Stimulated activated CD4-positive, alpha-beta T cell treated with anti-CD3 and anti-CD28 coated beads, Interleukin-1b, Interleukin-23, amount 100 ng/mL, for 4 hours (primary cell): ENCODE data around the gene CR1.
"Not testable (repeated sequence)": the region's sequence is repeated elsewhere in the genome, so short reads cannot be mapped to it uniquely, and the experiment has no call there.

Experiments
- DNase-seq, 2 donors: peaks; one replicate each; pipeline ENCODE4 v3.0.0-alpha.2; 2020; ENCODE audit warnings: low read depth in 2 of 2

CR1 gene

DNA sequence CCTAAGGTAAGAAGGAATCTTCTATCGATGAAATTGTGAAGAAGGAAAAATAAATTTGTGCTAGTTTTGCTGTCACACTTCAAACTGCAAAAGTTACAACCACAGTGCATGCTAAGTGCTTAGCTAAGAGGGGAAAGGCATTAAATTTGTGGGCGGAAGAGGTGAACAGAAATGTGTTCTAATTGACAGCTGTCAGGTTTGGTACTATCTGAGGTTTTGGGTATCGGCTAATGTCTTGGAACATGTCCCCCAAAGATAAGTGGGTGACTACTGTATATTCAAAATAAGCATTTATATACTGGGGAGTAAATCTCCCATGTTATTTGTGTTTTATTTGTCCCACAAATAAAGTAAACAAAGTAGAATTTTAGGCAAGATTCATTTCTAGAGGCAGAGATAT is 8.0 kb downstream of the CR1 start:
- no peak for DNase-seq

GRCh38 chr1:207504438-207504837 is 8.5 kb downstream of the CR1 start:
- DNase-seq = no peak

GRCh38 chr1:207510444-207510843 is 14.5 kb downstream of the CR1 start:
- DNase-seq = no peak

DNA sequence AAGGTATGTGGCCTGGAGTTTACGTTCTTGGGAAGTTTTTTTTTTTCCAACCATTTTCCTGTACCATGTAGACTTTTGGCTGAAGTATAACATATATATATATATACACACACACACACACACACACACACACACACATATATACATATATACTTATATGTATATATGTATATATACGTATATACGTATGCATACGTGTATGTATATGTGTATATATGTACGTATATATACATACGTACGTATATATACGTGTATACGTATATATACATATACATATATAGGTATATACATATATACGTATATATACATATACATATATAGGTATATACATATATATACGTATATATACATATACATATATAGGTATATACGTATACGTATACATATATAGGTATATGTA is 18.9 kb downstream of the CR1 start:
- no peak for DNase-seq

DNA sequence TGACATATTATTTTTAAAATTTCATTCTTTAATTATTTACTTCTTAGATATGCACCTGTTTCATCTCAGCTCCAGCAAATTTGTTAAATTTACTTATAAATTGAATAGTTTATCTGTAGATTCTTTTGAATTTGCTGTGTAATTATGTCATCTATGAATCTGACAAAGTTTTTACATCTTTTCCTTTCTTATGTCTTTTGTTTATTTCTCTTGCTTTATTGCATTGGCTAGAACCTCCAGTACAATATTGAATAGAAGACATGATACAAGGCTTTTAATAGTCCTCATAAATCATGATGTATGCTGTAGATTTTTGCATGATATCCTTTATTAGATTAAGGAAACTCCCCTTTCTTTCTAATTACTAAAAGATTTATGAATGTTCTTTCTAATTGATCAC is 20.8 kb downstream of the CR1 start:
- DNase-seq = no peak

DNA sequence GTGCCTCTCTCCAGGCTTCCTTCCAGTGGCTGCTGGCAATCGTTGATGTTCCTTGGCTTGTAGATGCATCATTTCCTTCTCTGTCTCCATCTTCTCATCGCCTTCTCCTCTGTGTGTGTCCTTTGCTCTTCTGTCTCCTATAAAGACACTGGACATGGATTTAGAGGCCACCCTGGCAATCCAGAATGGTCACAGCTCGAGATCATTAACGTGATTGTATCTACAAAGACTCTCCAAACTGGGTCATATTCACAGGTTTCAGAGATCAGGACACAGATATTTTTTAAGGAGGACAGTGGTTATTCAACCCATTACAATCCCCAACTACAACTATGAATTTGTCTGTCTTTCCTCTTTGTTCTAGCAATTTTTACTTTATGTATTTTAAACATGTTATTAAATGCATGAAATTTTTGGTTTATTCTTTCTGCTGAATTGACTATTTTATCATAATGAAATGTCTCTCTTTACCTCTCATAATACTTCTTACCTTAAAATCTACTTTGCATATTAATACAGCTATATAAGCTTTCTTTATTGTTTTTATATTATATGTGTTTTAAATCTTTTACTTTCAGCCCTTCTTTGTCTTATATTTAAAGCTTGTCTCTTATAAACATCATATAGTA is 22.8 kb downstream of the CR1 start:
- no peak for DNase-seq

- DNase-seq = no peak
Measured at GRCh38 chr1:207519505-207520399, 23.8 kb downstream of the CR1 start.

DNA sequence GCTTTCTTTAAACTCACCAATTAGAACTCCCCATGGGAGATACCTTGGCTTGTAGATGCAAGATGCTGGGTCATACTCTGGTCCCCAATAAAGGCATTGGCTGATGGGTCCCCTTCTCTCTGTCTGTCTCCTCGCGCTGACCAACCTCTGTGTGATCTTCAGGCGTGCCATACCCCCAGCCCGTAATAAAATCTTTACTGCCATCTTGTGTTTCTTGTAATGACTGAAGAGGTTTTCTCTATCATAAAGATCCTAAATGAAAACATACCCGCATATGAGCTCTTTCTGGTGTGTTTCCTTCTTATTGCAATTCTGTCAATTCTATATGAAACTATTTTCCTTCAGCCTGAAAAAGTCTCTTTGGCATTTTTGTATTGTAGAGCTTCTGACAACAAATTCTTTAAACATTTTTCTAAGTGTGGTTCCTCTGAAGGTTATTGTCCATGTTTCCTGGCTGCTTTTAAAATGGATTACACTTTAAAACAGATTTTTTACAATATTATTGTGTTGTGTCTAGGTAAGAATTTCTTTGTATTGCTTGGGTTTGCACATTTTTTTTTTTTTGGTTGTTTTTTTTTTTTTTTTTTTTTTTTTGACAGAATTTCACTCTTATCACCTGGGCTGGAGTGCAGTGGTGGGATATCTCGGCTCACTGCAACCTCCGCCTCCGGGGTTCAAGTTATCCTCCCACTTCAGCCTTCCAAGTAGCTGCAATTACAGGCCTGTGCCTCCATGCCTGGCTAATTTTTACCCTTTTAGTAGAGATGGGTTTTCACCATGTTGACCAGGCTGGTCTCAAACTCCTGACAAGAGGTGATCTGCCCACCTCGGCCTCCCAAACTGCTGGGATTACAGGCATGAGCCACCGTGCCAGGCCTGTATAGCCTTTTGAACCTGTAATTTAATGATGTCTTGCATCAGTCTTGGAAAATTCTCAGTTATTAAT is 24.7 kb downstream of the CR1 start:
- not testable (repeated sequence) for DNase-seq

DNA sequence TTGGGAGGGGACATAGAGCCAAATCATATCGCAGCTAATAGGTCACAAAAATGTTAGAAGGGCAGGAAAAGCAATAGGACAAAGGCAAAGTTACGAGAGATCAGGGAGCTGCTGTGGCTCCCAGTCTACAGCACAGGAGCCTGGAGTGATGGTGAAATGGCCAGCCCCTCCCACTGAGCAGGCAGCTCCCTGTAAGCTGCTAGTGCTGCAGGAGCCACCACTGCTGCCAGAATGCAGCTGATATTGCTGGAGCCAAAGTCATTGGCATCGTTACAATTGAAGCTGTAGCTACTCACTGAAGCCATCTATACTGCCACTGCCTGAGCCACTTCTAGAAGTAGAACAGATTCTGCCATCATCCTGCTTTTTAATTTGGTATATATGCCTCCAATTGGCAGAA is 29.3 kb downstream of the CR1 start:
- DNase-seq = not testable (repeated sequence)

GRCh38 chr1:207528401-207528800 is 32.4 kb downstream of the CR1 start:
- not testable (repeated sequence) for DNase-seq

DNA sequence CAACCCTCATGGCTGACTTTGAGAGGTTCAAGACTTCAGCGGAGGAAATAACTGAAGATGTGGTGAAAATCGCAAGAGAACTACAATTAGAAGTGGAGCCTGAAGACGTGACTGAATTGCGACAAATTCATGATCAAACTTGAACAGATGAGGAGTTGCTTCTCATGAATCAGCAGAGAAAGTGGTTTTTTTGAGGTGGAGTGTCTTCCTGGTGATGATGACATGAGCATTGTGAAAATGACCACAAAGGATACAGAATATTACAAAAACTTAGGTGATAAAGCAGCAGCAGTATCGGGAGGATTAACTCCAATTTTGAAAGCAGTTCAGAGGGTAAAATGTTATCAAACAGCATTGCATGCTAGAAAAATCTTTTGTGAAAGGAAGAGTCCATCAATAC is 40.3 kb downstream of the CR1 start:
- not testable (repeated sequence) for DNase-seq

- DNase-seq = not testable (repeated sequence)
Measured at GRCh38 chr1:207546677-207547357, 50.9 kb downstream of the CR1 start.

- DNase-seq = not testable (repeated sequence)
Measured at GRCh38 chr1:207554823-207555222, 58.9 kb downstream of the CR1 start.

DNA sequence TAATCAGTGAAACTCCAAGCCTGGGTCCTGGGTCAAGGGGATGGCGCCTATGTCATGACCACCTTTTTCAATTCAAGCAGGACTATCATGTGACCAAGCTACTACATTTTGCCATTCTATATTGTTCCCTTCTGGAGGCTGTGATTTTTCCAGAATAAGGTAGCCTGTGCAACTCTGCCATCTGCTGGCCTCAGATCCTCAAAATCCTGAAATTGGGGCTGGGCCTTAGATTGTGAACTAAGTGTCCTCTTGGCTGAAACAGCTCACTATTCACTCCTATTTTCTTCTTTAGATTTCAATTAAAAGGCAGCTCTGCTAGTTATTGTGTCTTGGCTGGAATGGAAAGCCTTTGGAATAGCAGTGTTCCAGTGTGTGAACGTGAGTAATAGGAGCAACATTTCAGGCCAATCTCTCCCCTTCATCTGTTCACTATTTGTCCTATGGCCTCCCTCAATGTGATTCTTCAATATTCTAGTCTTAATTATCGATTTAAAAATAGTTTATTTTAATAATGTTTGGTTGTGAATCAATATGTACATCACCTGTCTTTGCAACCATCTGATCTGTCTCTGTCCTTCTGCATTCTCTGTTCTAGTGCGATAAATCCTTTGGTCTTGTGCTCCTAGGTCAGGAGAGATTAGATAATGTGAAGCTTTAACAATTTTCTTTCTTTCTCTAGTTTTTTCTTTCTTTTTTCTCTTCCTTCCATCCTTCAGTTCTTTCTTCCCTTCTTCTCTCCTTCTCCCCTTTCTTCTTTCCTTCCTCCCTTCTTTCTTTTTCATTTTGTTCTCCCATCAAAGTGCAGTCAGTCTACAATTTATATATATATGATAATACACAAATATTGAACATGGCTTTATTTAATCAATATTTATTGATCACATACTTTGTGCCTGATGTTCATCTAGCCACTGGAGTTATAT is 69.8 kb downstream of the CR1 start:
- no peak for DNase-seq

DNA sequence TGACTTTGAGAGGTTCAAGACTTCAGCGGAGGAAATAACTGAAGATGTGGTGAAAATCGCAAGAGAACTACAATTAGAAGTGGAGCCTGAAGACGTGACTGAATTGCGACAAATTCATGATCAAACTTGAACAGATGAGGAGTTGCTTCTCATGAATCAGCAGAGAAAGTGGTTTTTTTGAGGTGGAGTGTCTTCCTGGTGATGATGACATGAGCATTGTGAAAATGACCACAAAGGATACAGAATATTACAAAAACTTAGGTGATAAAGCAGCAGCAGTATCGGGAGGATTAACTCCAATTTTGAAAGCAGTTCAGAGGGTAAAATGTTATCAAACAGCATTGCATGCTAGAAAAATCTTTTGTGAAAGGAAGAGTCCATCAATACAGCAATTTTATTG is 76.0 kb downstream of the CR1 start:
- DNase-seq = not testable (repeated sequence)

DNA sequence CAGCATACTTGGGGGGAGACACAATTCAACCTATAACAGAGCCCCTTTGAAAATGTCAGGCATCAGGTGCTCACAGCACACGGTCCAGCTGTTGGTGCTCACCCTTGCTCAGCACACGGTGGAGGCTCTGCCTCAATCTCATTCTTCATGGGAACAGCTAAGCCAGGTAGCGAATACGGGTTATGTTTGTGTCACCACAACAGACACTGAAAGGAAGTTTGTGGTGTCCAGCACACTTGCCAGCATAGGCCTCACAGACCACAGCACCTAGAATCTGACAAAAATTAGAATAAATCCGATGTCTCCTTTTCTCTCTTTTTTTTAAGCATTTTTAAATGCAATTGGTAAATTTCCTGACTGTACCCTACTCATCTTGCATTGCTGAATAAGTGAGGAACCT is 77.1 kb downstream of the CR1 start:
- DNase-seq = not testable (repeated sequence)

GRCh38 chr1:207575381-207575780 is 79.4 kb downstream of the CR1 start:
- DNase-seq = not testable (repeated sequence)

- no peak for DNase-seq
Measured at GRCh38 chr1:207578796-207579435, 83.0 kb downstream of the CR1 start.

DNA sequence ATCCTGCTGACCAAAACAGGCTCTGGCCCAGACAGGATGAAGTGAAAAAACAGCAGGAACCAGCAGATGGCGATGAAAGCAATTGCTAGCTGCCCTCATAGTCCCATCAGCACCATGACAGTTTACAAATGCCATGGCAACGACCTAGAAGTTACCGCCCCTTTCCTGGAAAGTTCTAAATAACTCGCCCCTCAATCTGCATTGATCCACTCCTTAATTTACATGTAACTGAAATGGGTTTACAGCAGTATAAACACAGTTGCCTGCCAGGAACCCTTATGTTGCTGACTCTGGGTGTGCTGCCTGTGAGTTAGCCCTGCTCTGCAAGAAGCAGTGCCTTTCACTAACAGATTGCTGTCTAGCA is 83.5 kb downstream of the CR1 start:
- no peak for DNase-seq
